Astrocyte of the spinal cord (primary cell): ENCODE measurements around the gene FGFBP3.

Source experiments
- DNase-seq: peaks from one replicate; pipeline ENCODE4 v3.0.0; 2011; ENCODE audit warnings: low read depth, low spot score
- H3K4me3 ChIP-seq: 2 replicates; pipeline ENCODE4 v1.5.1; 2011; ENCODE audit warnings: low read depth, mild to moderate bottlenecking, low read length, moderate library complexity
- in situ Hi-C: cut with HindIII; loops from 2 replicates; pipeline ENCODE4 v1.10.0; 2017; ENCODE audit warnings: low sequenced_read_pairs
- TF ChIP-seq, protein P1 (sequence below): IDR thresholded peaks from 2 replicates; pipeline ENCODE4 v1.5.1; 2012; ENCODE audit warnings: low read depth, mild to moderate bottlenecking, low read length, inconsistent platforms

FGFBP3 gene

DNA sequence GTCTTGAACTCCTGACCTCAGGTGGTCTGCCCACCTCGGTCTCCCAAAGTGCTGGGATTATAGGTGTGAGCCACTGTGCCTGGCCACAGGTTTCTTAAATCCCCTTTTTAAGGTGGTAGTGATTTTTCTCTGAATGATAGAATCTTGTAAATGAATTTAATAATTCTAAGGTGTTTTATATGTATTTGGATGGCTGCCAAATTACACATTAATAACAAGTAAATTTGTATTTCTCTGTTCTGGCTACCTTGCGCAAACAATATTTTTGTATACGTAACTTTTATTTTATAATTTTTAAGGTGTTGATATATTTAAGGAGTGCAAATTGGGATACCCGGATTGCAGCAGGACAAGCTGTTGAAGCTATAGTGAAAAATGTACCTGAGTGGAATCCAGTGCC is 30.4 kb upstream of the FGFBP3 start:
- DNase-seq, result no peak
- in situ Hi-C loops, result no loop called here
- no peak overlapping the region for H3K4me3 ChIP-seq
- TF ChIP-seq, protein P1, sequence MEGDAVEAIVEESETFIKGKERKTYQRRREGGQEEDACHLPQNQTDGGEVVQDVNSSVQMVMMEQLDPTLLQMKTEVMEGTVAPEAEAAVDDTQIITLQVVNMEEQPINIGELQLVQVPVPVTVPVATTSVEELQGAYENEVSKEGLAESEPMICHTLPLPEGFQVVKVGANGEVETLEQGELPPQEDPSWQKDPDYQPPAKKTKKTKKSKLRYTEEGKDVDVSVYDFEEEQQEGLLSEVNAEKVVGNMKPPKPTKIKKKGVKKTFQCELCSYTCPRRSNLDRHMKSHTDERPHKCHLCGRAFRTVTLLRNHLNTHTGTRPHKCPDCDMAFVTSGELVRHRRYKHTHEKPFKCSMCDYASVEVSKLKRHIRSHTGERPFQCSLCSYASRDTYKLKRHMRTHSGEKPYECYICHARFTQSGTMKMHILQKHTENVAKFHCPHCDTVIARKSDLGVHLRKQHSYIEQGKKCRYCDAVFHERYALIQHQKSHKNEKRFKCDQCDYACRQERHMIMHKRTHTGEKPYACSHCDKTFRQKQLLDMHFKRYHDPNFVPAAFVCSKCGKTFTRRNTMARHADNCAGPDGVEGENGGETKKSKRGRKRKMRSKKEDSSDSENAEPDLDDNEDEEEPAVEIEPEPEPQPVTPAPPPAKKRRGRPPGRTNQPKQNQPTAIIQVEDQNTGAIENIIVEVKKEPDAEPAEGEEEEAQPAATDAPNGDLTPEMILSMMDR, result no peak

DNA sequence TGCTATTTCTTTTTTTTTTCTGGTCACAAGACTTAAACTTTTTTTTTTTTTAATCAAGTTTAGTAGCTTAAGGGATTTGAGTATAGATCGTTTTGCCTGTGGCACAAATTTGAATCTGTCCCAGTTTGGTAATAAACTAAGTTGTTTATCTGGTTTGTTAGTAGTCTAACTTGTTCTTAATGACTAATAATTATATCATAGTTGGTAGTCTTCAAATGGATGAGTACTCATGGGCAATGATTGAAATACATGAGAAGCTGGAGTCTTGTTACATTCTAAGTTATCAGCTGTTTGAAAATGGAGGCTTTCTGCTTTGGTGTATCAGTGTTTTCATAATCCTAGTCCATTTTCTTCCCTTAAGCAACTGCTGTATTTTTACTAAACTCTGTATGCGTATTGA is 26.6 kb upstream of the FGFBP3 start:
- in situ Hi-C loops, result no loop called here
- TF ChIP-seq, protein P1, result no peak
- no peak for DNase-seq
- H3K4me3 ChIP-seq, result no peak overlapping the region

DNA sequence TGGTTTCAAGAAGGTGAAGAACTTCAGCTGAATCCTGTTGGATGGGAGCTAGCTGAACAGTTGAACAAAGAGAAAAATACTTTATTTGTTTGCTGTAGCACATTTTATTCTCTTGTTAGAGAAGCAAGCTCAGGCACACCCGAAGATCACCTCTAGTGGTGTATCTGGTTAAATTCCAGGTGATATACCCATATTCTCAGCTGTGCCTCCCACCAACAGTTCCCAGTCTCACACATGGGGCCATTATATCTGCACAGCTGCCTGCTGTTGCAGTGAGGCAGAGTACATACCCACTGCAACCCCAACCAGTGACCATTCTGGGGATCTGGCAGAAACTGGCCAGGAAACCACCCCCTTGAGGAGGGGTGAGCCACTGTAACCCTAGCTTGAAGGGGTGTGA is 23.5 kb upstream of the FGFBP3 start:
- in situ Hi-C loops, result no loop called here
- DNase-seq, result no peak
- no peak overlapping the region for H3K4me3 ChIP-seq
- TF ChIP-seq, protein P1, result no peak

DNA sequence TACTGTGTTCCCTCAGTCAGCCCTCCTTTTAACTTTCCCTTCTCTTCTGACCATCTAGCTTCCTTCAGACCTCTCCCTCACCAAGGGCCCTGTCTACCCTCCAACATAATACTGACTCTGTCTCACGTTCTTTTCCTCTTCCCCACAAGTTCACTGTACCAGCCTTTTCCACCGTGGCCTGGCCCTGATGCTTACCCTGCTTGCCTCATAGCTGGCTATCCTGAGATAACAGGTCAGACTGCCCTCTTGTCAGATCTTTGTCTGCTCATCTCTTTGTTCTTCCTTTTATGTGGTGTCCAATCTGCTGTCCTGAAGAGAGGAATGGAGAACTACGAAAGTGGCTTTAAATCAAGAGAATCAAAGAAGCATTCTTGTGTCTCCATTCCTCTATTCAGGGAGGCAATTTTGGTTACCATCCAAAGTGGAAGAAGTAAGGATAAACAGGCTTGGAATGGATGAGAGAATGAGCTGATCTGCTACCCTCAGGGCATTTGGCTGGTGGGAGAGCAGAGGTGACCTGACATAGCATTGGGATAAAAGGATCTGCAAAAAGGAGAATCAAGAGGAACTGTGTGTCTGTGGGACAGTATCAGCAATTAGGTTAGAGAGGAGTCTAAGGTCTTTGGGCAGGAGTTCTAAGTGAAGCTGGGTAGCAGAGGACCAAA is 22.4 kb upstream of the FGFBP3 start:
- DNase-seq, result no peak
- no peak overlapping the region for H3K4me3 ChIP-seq
- TF ChIP-seq, protein P1, result no peak
- in situ Hi-C loops, result no loop called here

DNA sequence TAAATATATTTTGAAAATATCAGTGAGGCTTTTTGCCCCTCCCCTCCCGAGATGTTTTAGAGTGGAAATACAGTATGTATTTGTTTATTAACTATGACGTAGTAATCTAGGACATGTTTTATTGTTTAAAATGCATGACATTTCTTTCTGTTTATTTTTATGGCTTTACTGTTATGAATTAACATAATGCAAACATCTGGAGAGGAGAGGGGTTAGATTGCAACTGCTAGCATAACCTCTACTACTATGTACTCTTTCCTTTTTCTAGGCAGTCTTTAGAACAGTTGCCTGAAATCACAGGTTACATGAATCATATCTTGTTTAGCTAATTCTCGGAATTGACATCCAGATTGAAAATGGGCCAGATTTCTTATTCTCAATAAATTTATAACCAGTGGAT is 21.7 kb upstream of the FGFBP3 start:
- DNase-seq, result no peak
- TF ChIP-seq, protein P1, result no peak
- in situ Hi-C loops, result no loop called here
- no peak overlapping the region for H3K4me3 ChIP-seq

DNA sequence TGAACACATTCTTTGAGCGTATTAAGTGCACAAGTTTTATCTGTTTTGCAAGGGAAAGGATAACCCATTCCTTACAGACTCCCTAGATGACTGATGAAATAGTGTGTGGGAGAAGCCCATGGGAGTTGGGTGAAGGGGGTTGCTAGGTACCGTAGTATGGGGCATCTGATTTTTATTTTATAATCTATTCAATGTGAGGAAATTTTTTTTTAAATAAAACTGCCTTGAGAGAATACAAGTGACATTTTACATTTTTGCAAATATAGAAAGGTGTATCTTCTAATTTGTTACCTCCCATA is 15.7 kb upstream of the FGFBP3 start:
- DNase-seq, result no peak
- peak overlapping the region; percentile 94 for H3K4me3 ChIP-seq
- TF ChIP-seq, protein P1, result no peak
- in situ Hi-C loops, result no loop called here
